Activated CD4-positive, CD25-positive, alpha-beta regulatory T cell treated with anti-CD3 and anti-CD28 coated beads, Interleukin-2, amount 50 U/mL, for 72 hours (primary cell): ENCODE data around the gene RNPS1.

Experiments
- DNase-seq: peaks from one replicate; pipeline ENCODE4 v3.0.0; 2021

The RNPS1 gene

DNA sequence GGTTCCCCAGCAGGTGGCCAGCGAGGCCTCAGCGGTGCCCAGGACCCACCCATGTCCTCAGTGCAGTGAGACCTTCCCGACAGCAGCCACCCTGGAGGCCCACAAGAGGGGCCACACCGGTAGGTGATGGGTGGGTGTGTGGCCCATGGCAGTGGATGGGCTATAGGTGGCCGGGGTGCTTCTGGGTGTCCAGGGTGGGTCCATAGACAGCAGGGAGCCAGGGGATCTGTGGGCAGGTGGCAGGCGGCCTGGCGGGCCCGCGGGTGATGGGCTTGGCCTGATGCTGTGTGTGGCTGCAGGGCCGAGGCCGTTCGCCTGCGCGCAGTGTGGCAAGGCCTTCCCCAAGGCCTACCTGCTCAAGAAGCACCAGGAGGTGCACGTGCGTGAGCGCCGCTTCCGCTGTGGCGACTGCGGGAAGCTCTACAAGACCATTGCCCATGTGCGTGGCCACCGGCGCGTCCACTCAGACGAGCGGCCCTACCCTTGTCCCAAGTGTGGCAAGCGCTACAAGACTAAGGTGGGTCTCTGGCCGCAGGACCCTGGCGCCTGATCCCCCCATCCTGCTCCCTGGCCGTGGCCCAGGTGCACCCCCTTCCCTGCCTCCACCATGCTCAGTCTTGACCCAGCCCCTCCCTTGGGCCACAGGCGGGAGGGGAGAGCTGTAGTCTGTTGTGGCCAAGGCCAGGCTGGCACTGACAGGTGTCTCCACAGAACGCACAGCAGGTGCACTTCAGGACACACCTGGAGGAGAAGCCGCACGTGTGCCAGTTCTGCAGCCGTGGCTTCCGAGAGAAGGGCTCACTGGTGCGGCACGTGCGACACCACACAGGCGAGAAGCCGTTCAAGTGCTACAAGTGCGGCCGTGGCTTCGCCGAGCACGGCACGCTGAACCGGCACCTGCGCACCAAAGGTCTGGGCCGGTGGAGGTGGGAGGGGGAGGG, 33.8 kb downstream of the RNPS1 start:
- no peak for DNase-seq

DNA sequence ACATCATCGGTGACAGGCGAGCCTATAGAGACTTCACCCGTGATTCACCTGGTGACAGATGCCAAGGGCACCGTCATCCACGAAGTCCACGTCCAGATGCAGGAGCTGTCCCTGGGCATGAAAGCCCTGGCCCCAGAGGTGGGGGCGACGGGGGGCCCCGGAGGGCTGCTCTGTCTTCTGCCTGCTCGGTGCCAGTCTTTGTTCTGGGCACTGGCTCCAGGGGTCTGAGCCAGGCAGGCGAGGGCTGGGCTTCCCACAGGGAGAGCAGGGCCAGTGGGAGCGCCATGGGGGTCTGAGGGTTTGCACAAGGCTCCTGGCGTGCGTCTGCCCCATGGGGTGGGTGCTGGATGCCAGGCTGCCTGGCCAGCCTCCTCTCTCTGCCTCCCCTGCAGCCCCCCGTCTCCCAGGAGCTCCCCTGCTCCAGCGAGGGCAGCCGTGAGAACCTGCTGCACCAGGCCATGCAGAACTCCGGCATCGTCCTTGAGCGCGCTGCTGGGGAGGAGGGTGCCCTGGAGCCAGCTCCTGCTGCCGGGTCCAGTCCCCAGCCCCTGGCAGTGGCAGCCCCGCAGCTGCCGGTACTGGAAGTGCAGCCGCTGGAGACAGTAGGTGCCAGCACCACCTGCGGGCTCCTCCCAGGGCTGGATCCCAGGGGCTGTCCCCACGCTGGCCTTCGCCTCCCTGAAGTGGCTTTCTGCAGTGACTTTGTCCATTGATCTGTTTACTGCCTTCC, 34.7 kb downstream of the RNPS1 start:
- DNase-seq: no peak

DNA sequence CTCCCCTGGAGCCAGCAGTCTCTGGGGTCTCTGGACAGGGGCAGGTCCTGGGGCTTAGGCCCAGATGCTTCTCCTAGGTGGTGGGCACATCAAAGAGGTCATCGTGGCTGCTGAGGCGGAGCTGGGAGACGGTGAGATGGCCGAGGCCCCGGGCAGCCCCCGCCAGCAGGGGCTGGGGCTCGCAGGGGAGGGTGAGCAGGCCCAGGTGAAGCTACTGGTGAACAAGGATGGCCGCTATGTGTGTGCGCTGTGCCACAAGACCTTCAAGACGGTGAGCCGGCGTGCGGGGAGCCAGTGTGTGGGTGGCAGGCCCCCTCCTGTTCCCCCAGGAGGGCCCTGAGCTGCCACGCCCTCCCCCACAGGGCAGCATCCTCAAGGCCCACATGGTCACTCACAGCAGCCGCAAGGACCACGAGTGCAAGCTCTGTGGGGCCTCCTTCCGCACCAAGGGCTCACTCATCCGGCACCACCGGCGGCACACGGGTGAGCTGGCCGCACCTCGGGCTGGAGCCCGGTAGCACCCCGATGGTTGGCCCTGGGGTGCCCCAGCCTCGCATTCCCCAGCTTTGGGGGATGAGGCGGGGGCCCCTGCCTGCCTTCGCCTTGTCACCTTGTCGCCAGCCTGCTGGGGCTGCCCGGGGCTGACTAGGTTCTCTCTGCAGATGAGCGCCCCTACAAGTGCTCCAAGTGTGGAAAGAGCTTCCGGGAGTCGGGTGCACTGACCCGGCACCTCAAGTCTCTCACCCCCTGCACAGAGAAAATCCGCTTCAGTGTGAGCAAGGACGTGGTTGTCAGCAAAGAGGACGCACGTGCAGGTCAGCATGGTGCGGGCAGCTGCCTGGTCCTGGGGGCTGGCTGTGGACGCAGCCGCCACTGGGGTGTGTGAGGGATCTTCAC, 35.6 kb downstream of the RNPS1 start:
- DNase-seq: no peak

- no peak for DNase-seq
These were observed 36.7 kb downstream of the RNPS1 start for GRCh38 chr16:2231016-2231931.

DNA sequence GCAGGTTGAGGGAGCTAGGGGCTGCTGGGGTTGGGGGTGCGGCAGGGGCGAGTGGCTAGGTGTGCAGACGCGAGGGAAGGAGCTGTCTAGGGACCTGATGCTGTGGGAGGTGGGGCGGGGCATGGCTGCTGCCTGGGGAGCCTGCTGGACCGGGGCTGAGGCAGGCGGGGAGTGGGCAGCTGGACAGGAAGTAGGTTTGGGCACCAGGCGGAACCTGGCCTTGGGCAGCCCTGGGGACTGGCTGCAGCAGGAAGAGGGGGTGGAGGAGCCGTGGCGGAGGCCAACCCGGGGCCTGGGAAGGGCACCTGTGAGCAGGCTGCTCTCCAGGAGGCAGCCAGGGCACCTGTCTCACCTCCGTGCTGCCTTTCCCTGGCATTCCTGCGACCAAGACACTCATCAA, 37.5 kb downstream of the RNPS1 start:
- DNase-seq: no peak

DNA sequence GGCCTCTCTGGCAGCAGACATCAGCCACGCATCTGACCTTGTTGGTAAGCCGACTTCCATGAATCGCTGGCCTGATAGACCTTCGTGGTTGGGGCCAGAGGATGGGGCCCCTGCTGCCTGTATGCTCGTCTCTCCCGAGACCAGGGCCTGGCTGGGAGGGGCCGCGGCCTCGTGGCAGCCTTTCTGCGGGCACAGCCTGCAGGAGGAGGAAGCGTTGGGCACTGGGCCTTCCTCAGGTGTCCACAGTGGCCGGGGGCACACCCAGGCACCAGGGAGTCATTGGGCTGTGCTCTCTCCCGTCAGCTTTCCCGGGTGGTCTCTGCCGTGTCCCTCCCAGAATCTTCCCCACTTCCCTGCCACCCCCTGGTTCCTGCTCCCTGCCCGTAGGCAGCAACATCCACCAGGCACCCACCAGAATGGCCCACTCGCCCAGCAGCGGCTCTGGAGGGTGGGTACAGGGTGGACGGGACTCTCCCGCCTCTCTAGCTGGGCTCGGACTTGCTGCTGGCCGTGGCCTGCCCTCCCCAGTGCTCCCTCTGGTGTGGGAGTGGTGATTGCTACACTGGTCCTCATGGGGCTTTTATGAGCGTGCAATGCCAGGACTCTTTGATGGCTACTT, 38.2 kb downstream of the RNPS1 start:
- DNase-seq: no peak

GRCh38 chr16:2229091-2229490, 38.8 kb downstream of the RNPS1 start:
- DNase-seq: no peak

DNA sequence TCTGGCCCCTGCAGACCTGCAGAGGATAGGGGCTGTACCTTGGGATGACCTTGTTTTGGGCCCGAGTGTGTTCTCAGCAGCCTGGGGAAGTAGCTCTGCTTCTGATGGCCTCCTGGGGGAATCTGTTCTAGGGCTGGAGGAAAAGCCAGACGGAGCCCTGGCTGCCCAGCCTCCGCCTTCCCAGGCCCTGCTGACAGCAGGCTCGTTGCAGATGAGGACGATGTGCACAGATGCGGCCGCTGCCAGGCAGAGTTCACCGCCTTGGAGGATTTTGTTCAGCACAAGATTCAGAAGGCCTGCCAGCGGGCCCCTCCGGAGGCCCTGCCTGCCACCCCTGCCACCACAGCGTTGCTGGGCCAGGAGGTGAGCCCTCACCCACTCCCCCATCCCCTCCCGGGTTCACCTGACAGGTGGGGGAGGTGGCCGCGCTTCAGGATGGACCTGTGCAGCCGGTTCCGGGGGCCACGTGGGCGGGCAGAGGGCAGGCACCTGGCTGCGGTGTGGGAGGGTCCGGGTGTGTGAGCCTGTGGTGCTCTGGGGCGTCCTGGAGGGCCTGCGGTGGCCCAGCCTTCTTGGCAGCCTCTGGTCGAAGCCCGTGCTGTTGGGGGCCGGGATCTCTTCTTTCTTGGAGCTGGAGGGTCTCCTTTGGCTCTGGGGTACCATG, 39.6 kb downstream of the RNPS1 start:
- DNase-seq: no peak

- no peak for DNase-seq
These were observed 41.0 kb downstream of the RNPS1 start for GRCh38 chr16:2226918-2227317.

DNA sequence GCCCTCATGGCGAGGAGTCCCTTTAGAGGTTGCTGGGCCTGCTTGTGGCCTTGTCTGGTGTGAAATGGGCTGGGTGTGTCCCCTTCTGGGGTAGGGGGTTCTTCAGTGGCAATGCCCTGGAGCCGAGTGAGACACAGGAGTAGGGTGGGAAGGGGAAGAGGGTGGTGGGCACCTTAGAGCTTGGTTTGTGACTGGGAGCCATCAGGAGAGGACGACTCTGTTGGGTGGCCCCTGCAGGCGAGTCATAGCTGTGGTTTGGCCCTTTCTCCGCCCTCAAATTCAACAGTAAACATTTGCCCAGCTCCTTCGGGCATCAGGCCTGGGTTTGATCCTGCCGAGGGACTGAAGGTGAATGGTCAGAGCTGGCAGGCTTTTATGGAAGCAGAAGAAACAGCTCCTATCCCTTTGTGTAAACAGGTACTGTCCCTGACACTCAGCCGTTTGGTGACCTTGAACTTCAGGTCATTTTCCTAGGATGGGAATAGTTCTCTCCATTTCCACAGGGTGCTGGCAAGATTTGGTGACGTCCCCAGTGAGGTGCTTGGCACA, 41.6 kb downstream of the RNPS1 start:
- DNase-seq: no peak

- no peak for DNase-seq
These were observed 43.9 kb downstream of the RNPS1 start for GRCh38 chr16:2223942-2224486.

DNA sequence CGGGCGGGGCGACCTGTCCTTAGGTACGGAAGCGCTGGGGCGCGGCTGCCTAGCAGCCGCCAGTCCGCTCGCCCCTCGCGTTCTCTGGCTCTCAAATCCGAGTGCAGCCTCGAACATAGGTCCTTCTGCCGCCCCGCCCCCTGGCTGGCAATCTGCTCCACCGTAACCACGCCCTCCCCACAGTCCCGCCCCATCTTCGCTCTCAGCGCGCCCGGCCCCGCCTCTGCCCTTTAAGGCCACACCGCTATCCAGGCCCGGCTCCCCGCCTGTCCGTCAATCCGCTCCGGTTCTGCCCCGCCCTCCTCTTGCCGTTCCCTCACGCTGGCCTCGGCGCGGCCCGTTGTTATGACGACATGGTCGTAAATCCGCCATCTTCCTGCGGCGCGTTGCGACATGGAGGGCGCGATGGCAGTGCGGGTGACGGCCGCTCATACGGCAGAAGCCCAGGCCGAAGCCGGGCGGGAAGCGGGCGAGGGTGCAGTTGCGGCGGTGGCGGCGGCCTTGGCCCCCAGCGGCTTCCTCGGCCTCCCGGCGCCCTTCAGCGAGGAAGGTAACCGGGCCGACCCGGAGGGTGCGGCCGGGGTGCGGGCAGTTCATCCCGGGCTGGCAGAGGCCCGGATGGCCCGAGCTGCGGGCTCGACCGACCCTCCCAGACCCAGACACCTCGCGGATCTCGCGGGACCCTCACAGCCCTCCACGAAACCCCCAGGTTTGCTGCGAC, 44.5 kb downstream of the RNPS1 start, which contains the start of gene E4F1:
E4F1 (plus strand) TSS at position 371 of the 721 bp plus-strand sequence; CDS start at position 394, 23 bp downstream.
- DNase-seq: peak; percentile 100

DNA sequence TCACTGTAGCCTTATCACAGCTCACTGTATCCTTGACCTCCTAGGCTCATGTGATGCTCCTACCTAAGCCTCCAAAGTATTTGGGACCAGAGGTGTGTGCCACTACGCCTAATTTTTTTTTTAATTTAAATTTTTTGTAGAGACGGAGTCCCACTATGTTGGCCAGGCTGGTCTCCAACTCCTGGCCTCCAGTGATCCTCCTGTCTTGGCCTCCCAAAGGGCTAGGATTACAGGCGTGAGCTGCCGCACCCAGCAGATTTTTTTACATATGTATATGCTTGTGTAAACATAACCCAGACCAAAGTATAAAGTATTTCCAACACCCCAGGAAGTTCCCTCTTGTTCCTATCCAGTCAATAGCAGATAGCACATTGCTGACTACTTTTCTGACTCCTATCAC, 51.6 kb downstream of the RNPS1 start:
- no peak for DNase-seq

- DNase-seq: no peak
These were observed 53.3 kb downstream of the RNPS1 start, which contains the start of gene PGP for GRCh38 chr16:2214719-2214968. TSS of gene PGP (minus strand) at chr16:2214840. CDS start at chr16:2214777, 63 bp downstream.

GRCh38 chr16:2213817-2214718, 53.9 kb downstream of the RNPS1 start:
- no peak for DNase-seq

- DNase-seq: no peak
These were observed 55.3 kb downstream of the RNPS1 start for GRCh38 chr16:2212362-2213324.

GRCh38 chr16:2211923-2212347, 56.0 kb downstream of the RNPS1 start:
- DNase-seq: no peak
